HepG2 (cell line): Measurements from ENCODE around the gene MAST1. TPM values are rescaled to one million over a fixed set of nuclear protein-coding genes. Genes with fewer than 3 reads are reported as not detected.

ENCODE experiments used
- BRCA1 ChIP-seq: sonication (generic); formaldehyde crosslinking; IDR thresholded peaks from 2 replicates; pipeline ENCODE4 v1.4.0; 2020; ENCODE audit warnings: missing genetic modification reagents
- CCDC6 ChIP-seq: sonication (generic); formaldehyde crosslinking; IDR thresholded peaks from 2 replicates; pipeline ENCODE4 v1.8.1; 2022; ENCODE audit warnings: mild to moderate bottlenecking, missing genetic modification reagents, moderate library complexity
- IRX3 ChIP-seq: sonication (generic); formaldehyde crosslinking; IDR thresholded peaks from 2 replicates; pipeline ENCODE4 v1.8.1; 2023; ENCODE audit warnings: mild to moderate bottlenecking, low read depth, missing genetic modification reagents, borderline replicate concordance
- KMT2B ChIP-seq: IDR thresholded peaks from 2 replicates; pipeline ENCODE4 v1.6.1; 2016; ENCODE audit warnings: missing genetic modification reagents, missing compliant biosample characterization
- NCOR1 ChIP-seq: fragments of 200-600 bp; sonication (generic); IDR thresholded peaks from 2 replicates; pipeline ENCODE4 v1.7.0; 2017; ENCODE audit warnings: antibody characterized with exemption, low read length, borderline replicate concordance
- POLR2AphosphoS5 ChIP-seq: IDR thresholded peaks from 2 replicates; pipeline ENCODE4 v1.6.1; 2012; ENCODE audit warnings: low read depth, low read length
- RNF219 ChIP-seq: sonication (generic); formaldehyde crosslinking; IDR thresholded peaks from 2 replicates; pipeline ENCODE4 v1.5.0; 2020; ENCODE audit warnings: mild to moderate bottlenecking, missing genetic modification reagents
- RORA ChIP-seq: sonication (generic); formaldehyde crosslinking; IDR thresholded peaks from 2 replicates; pipeline ENCODE4 v1.5.0; 2020; ENCODE audit warnings: mild to moderate bottlenecking, missing genetic modification reagents, moderate library complexity
- SMAD1 ChIP-seq: sonication (generic); formaldehyde crosslinking; IDR thresholded peaks from 2 replicates; pipeline ENCODE4 v1.4.0; 2020; ENCODE audit warnings: missing genetic modification reagents, low read depth, mild to moderate bottlenecking, borderline replicate concordance
- SRSF9 ChIP-seq: fragments of 200-400 bp; formaldehyde crosslinking; IDR thresholded peaks from 2 replicates; pipeline ENCODE4 v1.6.1; 2018; ENCODE audit warnings: borderline replicate concordance, mild to moderate bottlenecking, low read depth, low read length; ENCODE audit not compliant: insufficient read depth, poor library complexity, severe bottlenecking
- YY1 ChIP-seq: IDR thresholded peaks from 2 replicates; pipeline ENCODE4 v1.6.1; 2011; ENCODE audit warnings: low read length, low read depth, moderate library complexity, mild to moderate bottlenecking; ENCODE audit not compliant: insufficient read depth, insufficient replicate concordance
- ZBTB26 ChIP-seq: IDR thresholded peaks from 2 replicates; pipeline ENCODE4 v1.6.1; 2016; ENCODE audit warnings: missing compliant biosample characterization, missing genetic modification reagents, borderline replicate concordance
- ZMAT3 ChIP-seq: sonication (generic); formaldehyde crosslinking; conservative IDR thresholded peaks from 2 replicates; pipeline ENCODE4 v1.7.0; 2021; ENCODE audit warnings: missing genetic modification reagents
- ZMYM2 ChIP-seq: sonication (generic); formaldehyde crosslinking; IDR thresholded peaks from 2 replicates; pipeline ENCODE4 v1.8.0; 2022; ENCODE audit warnings: mild to moderate bottlenecking, missing genetic modification reagents
- ZNF276 ChIP-seq: sonication (generic); formaldehyde crosslinking; IDR thresholded peaks from 2 replicates; pipeline ENCODE4 v1.4.0; 2020; ENCODE audit warnings: mild to moderate bottlenecking, low read depth, missing genetic modification reagents
- ZNF333 ChIP-seq: sonication (generic); formaldehyde crosslinking; IDR thresholded peaks from 2 replicates; pipeline ENCODE4 v1.4.0; 2020; ENCODE audit warnings: mild to moderate bottlenecking, missing genetic modification reagents, borderline replicate concordance
- ZNF337 ChIP-seq: sonication (generic); formaldehyde crosslinking; IDR thresholded peaks from 2 replicates; pipeline ENCODE4 v1.5.1; 2020; ENCODE audit warnings: missing genetic modification reagents, low read depth, mild to moderate bottlenecking, borderline replicate concordance
- ZNF501 ChIP-seq: sonication (generic); formaldehyde crosslinking; IDR thresholded peaks from 2 replicates; pipeline ENCODE4 v1.5.1; 2020; ENCODE audit warnings: mild to moderate bottlenecking, moderate library complexity, missing genetic modification reagents
- ZNF510 ChIP-seq: sonication (generic); formaldehyde crosslinking; IDR thresholded peaks from 2 replicates; pipeline ENCODE4 v1.4.0; 2020; ENCODE audit warnings: low read depth, mild to moderate bottlenecking, missing genetic modification reagents
- ZNF704 ChIP-seq: sonication (generic); formaldehyde crosslinking; IDR thresholded peaks from 2 replicates; pipeline ENCODE4 v1.8.1; 2023; ENCODE audit warnings: mild to moderate bottlenecking, inconsistent platforms, moderate library complexity, missing genetic modification reagents, borderline replicate concordance
- ZNF747 ChIP-seq: sonication (generic); formaldehyde crosslinking; IDR thresholded peaks from 2 replicates; pipeline ENCODE4 v1.8.1; 2023; ENCODE audit warnings: missing genetic modification reagents, mild to moderate bottlenecking, borderline replicate concordance
- polyA plus RNA-seq, 8 experiments: library from polyadenylated mRNA; depleted of rRNA in 3 of 8; stranded (reverse) in 7 of 8; unstranded in 1 of 8; fragments of >200 nt; fragmentation: Illumina TruSeq in 4 of 8; extraction: Trizol in 4 of 8; gene quantifications; 2 replicates each; pipeline versions ENCODE4 v1.2.1 to v1.2.3, GENCODE V29; 2011 to 2016; ENCODE audit warnings: low read depth in 4 of 8, missing spikeins in 1 of 8, mixed read lengths in 1 of 8; ENCODE audit not compliant: insufficient read depth in 1 of 8
- total RNA-seq, 5 experiments: library from RNA; depleted of rRNA; stranded (reverse); fragments of >200 nt; fragmentation: Illumina TruSeq; extraction: Trizol; gene quantifications; 2 replicates each; pipeline ENCODE4 v1.2.3, GENCODE V29; 2016; ENCODE audit warnings: low read depth in 1 of 5

Gene MAST1
- total and polyA plus RNA-seq, 2 of the 13 experiments (the other 11 are each of a cell fraction or from before 2014, with no cell fraction given) = 0.73 to 4.7 TPM

GRCh38 chr19:12801466-12802266 lies 36.6 kb upstream of the MAST1 start, which contains the start of the genes PRDX2 and THSD8 (continued):
- TF ChIP-seq NCOR1 (no peak), POLR2AphosphoS5 (peak; percentile 98), ZNF510 (CRISPR knock-in tag) (peak; percentile 94), RORA (no peak), ZBTB26 (peak; percentile 17; the same call in 1 of the 2 replicates), ZMYM2 (CRISPR knock-in tag) (peak; percentile 56), SRSF9 (no peak), ZNF747 (CRISPR knock-in tag) (peak; percentile 85; the same call in 1 of the 2 replicates), ZNF333 (CRISPR knock-in tag) (no peak), RNF219 (no peak; the same call in 1 of the 2 replicates), ZNF501 (peak; percentile 96), SMAD1 (CRISPR knock-in tag) (no peak; the same call in 1 of the 2 replicates), CCDC6 (CRISPR knock-in tag) (peak; percentile 85), KMT2B (CRISPR knock-in tag) (peak; percentile 69; the same call in 1 of the 2 replicates), ZNF704 (CRISPR knock-in tag) (peak; percentile 85; the same call in 1 of the 2 replicates), YY1 (peak; percentile 62), BRCA1 (CRISPR knock-in tag) (0 out of 2 replicates have a peak, but pooled peaks have one; percentile 25), ZNF337 (peak; percentile 71; the same call in 1 of the 2 replicates), ZMAT3 (CRISPR knock-in tag) (peak; percentile 82; the same call in 1 of the 2 replicates), IRX3 (CRISPR knock-in tag) (0 out of 2 replicates have a peak, but pooled peaks have one; percentile 68), ZNF276 (CRISPR knock-in tag) (0 out of 2 replicates have a peak, but pooled peaks have one; percentile 78)
